Kidney epithelial cell (primary cell): ENCODE results near the gene NUDT4B. TPM values are rescaled to one million over a fixed set of nuclear protein-coding genes. Genes with fewer than 3 reads are reported as not detected.
"Not testable (repeated sequence)": the region's sequence is repeated elsewhere in the genome, so short reads cannot be mapped to it uniquely, and the experiment has no call there.

Experiments used
- DNase-seq: peaks from one replicate; pipeline ENCODE4 v3.0.0-alpha.2; 2010; ENCODE audit warnings: low read depth
- H3K27me3 ChIP-seq: 2 replicates; pipeline ENCODE4 v1.6.0; 2011; ENCODE audit warnings: low read length; ENCODE audit not compliant: control insufficient read depth, insufficient read depth
- H3K36me3 ChIP-seq: 2 replicates; pipeline ENCODE4 v1.5.1; 2011; ENCODE audit warnings: low read length; ENCODE audit not compliant: control insufficient read depth, insufficient read depth
- H3K4me3 ChIP-seq: 2 replicates; pipeline ENCODE4 v1.5.1; 2011; ENCODE audit warnings: low read depth, mild to moderate bottlenecking, control low read depth, low read length
- total RNA-seq: library from RNA; depleted of rRNA; stranded (reverse); fragments of >200 nt; gene quantifications from 2 replicates; pipeline ENCODE4 v1.2.3, GENCODE V29; 2015

The NUDT4B gene
- 25.3 and 30.9 TPM in 2 replicates for total RNA-seq

- H3K4me3 ChIP-seq, H3K36me3 ChIP-seq, H3K27me3 ChIP-seq, DNase-seq: not testable (repeated sequence)
Observed at GRCh38 chr1:148748563-148749334, at the start of gene NUDT4B. TSS of gene NUDT4B (plus strand) at chr1:148748774. CDS start at chr1:148748953, 179 bp downstream.

GRCh38 chr1:148699357-148699756, 49.2 kb upstream of the NUDT4B start:
- not testable (repeated sequence) for DNase-seq, H3K27me3 ChIP-seq, H3K36me3 ChIP-seq, H3K4me3 ChIP-seq

GRCh38 chr1:148702242-148702641, 46.3 kb upstream of the NUDT4B start:
- not testable (repeated sequence) for H3K36me3 ChIP-seq, H3K27me3 ChIP-seq, DNase-seq, H3K4me3 ChIP-seq

GRCh38 chr1:148703973-148704591, 44.5 kb upstream of the NUDT4B start:
- not testable (repeated sequence) for H3K36me3 ChIP-seq, DNase-seq, H3K27me3 ChIP-seq, H3K4me3 ChIP-seq

DNA sequence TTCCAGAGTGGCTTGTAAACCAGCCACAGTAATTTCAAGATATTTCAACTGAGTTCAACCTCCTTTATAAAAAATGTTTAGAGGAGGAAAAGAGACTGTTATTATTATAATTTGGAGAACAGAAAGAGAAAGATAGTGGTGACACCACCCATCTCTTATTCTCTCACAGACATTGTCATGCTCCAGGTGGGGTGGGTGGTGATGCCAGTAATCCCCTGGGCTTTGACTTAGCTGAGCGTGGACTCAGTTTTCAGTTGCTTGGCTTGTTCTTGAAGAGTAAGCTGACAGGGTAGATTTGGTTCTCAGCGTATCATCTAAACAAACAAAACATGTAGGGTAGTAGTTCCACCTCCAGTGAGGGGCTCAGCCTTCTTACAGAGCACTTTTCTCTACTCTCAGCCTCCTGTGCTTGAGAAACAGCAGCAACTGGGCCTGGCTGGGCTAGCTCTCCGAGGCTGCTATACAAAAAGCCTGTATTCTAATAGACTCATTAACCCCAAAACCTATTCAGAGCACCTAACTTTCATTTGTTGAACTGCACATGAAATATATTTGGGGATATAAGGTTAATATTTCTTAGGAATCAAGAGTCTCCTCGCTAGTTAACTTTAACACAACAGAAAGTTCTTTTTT, 43.1 kb upstream of the NUDT4B start:
- not testable (repeated sequence) for DNase-seq, H3K27me3 ChIP-seq, H3K36me3 ChIP-seq, H3K4me3 ChIP-seq

DNA sequence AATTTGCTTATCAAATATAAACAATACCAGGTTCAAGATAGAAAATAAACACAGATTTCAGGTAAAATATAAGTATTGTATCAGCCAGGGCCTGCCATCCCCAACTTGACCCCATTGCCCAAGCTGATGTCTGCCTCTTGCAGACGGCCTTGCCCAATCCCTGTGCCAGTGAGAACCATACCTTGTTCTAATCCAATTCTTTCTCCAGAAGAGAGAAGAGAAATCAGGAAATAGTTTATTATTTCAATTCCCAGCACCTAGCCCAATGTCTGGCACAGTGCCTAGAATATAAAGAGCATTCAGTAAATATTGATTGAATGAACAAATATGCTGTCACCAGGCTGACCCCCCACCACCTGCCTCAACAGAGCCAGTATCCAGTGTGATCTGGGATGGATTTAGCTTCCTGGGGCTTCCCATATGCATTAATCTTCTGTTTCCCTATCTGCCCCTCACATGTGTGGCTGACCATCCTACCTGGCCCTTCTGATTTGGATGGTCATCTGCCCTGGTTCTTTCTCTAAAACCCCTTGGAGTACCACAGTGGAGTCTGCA, 39.7 kb upstream of the NUDT4B start:
- not testable (repeated sequence) for H3K4me3 ChIP-seq, H3K27me3 ChIP-seq, DNase-seq, H3K36me3 ChIP-seq

DNA sequence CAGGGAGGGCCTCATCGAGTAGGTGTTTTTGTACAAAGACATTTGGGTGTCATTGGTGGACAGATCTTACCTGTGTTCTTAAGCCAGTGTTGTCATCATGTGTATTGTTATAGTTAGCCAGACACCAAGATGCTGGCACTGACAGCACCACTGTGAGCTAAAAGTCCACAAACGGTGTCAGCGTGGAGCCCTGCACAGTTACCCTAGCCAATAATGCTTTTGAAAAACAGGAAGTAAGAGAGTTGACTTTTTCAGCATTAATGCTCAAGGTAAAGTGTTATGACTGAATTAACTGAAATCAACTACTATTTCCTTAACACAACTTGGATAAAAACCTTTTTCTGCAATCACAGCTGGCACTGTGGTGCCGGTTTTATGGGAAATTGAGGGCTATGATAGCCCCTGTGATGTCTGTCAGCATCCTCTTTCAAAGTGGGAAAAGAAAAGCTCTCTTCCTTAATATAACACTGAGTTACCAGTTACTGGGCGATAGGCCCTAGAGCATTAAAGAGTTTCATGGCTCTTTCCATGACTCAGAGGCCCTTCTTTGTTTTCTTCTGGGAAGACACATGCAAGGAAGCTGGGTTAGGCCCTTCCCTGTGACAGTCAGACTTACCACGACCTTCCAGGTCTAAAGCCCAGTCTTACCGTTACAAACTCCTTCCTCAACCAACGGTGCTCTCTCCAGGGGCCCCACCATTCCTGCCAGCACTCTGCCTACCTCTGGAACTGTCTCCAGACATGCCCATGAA, 37.6 kb upstream of the NUDT4B start:
- not testable (repeated sequence) for H3K27me3 ChIP-seq, DNase-seq

DNA sequence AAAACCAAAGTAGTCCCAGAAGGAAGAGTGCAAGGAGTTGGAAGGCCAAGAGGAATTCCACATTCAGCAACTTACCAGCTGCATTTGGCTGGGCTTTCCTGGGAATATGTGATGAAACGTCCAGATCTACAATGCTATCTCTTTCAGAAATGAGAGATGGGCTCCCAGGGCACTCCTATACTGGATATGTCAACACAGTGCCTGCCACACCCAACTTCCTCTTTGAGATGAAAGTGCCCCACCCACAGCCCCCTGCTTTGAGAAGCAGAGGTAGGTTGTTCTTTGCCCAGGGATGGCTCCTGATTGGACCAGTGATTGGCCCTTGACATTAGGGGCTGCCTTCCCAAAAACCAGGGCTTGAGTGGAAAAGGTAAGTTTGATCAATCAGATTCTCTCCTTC, 36.2 kb upstream of the NUDT4B start:
- not testable (repeated sequence) for H3K4me3 ChIP-seq, H3K27me3 ChIP-seq, DNase-seq, H3K36me3 ChIP-seq

More for the DNA sequence above, 37.6 kb upstream of the NUDT4B start:
- not testable (repeated sequence) for H3K36me3 ChIP-seq, H3K4me3 ChIP-seq

- H3K4me3 ChIP-seq, H3K36me3 ChIP-seq, DNase-seq, H3K27me3 ChIP-seq: not testable (repeated sequence)
Observed at GRCh38 chr1:148715518-148715917, 33.1 kb upstream of the NUDT4B start.

DNA sequence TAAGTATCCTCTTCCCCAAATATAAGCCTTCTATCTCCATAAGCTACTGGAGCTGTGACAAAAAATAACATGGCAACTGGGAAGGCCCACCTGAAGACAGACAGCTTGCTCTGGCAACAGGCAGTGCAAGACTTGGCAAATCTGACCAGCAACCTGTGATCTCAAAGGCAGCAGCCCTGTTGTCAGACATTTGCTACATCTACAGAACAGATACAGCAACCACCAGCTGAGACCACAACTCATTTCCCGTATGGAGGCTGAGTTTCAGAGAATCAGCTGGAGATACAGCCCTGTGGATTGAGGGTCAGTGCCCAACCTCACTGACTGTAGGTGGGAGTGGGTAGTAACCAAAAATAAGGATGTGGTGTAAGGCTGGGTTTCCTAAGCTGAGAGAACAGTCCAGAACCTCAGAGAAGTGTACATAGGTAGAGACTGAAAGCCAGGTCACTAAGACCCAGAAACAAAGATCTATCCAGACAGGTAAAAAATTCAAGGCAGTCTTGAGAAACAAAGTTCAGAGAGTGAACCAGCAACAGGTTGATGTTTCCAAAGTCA, 31.5 kb upstream of the NUDT4B start:
- not testable (repeated sequence) for DNase-seq, H3K27me3 ChIP-seq, H3K36me3 ChIP-seq, H3K4me3 ChIP-seq

DNA sequence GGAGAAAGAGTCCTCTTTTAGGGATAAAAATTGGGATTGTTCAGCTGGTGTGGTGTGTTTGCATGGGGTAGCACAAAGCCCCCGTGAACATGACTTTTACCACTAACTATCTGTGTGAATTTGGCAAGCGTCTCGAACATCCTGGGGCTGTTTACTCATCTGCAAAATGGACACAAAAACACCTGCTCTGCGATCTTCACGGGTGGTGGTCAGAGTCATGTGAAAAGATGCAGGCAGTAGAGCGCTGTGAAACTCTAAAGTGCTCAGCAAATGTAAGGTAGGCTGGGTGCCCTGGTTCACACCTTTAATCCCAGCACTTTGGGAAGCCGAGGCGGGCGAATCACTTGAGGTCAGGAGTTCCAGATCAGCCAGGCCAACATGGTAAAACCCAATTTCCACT, 27.7 kb upstream of the NUDT4B start:
- H3K4me3 ChIP-seq, H3K36me3 ChIP-seq, H3K27me3 ChIP-seq, DNase-seq: not testable (repeated sequence)

- H3K27me3 ChIP-seq, H3K4me3 ChIP-seq, H3K36me3 ChIP-seq, DNase-seq: not testable (repeated sequence)
Observed at GRCh38 chr1:148722758-148723157, 25.8 kb upstream of the NUDT4B start.

GRCh38 chr1:148723515-148723914, 25.1 kb upstream of the NUDT4B start:
- not testable (repeated sequence) for DNase-seq, H3K4me3 ChIP-seq

DNA sequence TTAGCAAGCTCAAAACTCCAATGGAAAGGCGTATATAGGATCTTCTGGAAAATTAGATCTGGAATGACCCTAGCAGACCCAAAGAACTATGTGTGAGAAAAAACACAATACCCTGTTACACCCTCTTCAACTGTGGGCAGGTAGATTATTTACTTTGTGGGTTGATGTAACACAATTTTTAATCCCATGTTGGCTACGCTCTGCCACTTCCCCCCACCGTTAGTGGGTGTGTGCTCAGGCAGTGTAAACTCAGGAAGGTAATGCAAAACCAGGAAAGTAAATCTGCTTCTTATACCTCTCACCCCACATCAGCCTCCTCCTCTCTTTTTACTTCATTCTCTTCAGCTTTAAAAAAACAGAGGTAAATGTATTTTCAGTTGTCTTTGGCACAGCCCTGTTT, 23.7 kb upstream of the NUDT4B start:
- not testable (repeated sequence) for H3K27me3 ChIP-seq, H3K4me3 ChIP-seq, H3K36me3 ChIP-seq, DNase-seq

More at GRCh38 chr1:148723515-148723914, 25.1 kb upstream of the NUDT4B start:
- not testable (repeated sequence) for H3K27me3 ChIP-seq, H3K36me3 ChIP-seq
